ENCODE results near the gene AMZ1.

AMZ1 gene

DNA sequence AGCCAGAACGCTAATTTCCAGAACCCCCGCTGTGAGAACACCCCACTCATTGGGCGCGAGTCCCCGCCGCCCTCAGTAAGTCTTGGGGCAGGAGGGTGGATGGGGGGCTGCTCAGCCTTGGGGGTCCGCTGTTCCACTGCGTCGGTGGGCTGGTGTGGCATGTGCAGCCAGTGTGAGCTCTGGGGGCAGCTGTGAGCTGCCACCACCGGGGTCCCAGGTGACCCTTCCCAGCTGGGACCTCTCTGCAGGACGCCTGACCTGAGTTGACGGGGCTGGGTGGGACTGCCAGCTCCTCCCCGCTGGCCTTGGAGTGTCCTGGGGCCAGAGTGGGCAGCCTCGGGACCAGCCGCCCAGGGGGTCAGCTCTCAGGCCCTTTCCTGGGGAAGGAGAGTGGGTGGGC is 29.1 kb upstream of the AMZ1 start:
- no peak for FAIRE-seq
- no peak for TF ChIP-seq SPI1 (IDR thresholded peaks at IDR 0.05; ENCODE audit: low read depth, low read length)
- TF ChIP-seq PAX5 (IDR thresholded peaks at IDR 0.05; ENCODE audit: insufficient read depth, low read length, severe bottlenecking) = no peak
- TF ChIP-seq POU2F2 (IDR thresholded peaks at IDR 0.05; ENCODE audit: low read depth, low read length) = no peak
- TF ChIP-seq TAF1 (IDR thresholded peaks at IDR 0.05; ENCODE audit: low read depth, low read length) = no peak
- TF ChIP-seq POLR2AphosphoS5 (IDR thresholded peaks at IDR 0.05; ENCODE audit: low read depth, low read length) = no peak
- no peak for TF ChIP-seq POLR2A (IDR thresholded peaks at IDR 0.05; ENCODE audit: low read depth, low read length)
- no peak for DNase-seq (ENCODE audit: insufficient read length, low spot score)

- no peak for FAIRE-seq
- no peak for DNase-seq (ENCODE audit: insufficient read length, low spot score)
- TF ChIP-seq POU2F2 (IDR thresholded peaks at IDR 0.05; ENCODE audit: low read depth, low read length) = no peak
- TF ChIP-seq POLR2A (IDR thresholded peaks at IDR 0.05; ENCODE audit: low read depth, low read length) = no peak
- TF ChIP-seq POLR2AphosphoS5 (IDR thresholded peaks at IDR 0.05; ENCODE audit: low read depth, low read length) = no peak
Observed at GRCh38 chr7:2659556-2660358, 28.2 kb upstream of the AMZ1 start.

GRCh38 chr7:2660359-2661095 is 27.5 kb upstream of the AMZ1 start:
- no peak for DNase-seq (ENCODE audit: insufficient read length, low spot score)
- FAIRE-seq = no peak
- TF ChIP-seq TAF1 (IDR thresholded peaks at IDR 0.05; ENCODE audit: low read depth, low read length) = no peak
- no peak for TF ChIP-seq POLR2AphosphoS5 (IDR thresholded peaks at IDR 0.05; ENCODE audit: low read depth, low read length)
- no peak for TF ChIP-seq PAX5 (IDR thresholded peaks at IDR 0.05; ENCODE audit: insufficient read depth, low read length, severe bottlenecking)
- no peak for TF ChIP-seq POU2F2 (IDR thresholded peaks at IDR 0.05; ENCODE audit: low read depth, low read length)
- TF ChIP-seq SPI1 (IDR thresholded peaks at IDR 0.05; ENCODE audit: low read depth, low read length) = no peak
- TF ChIP-seq POLR2A (IDR thresholded peaks at IDR 0.05; ENCODE audit: low read depth, low read length) = no peak

DNA sequence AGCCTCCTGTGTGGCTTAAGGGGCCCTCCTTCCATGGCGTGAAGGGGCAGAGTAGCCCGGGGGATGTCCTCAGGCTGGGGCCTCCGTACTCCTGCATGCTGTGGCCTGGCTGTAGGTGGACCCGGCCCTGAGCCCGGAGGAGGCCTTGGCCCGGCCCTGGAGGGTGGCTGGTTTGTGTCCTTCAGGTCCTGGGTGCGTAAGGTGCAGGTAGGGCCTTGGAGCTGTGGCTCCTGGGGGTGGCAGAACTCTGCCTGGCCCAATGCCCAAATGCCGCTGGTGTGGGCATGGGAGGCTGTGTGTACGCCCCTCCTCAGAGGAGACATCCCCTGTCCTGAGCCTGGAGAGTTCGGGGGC is 26.9 kb upstream of the AMZ1 start:
- no peak for TF ChIP-seq TAF1 (IDR thresholded peaks at IDR 0.05; ENCODE audit: low read depth, low read length)
- TF ChIP-seq POU2F2 (IDR thresholded peaks at IDR 0.05; ENCODE audit: low read depth, low read length) = no peak
- TF ChIP-seq SPI1 (IDR thresholded peaks at IDR 0.05; ENCODE audit: low read depth, low read length) = no peak
- no peak for TF ChIP-seq POLR2AphosphoS5 (IDR thresholded peaks at IDR 0.05; ENCODE audit: low read depth, low read length)
- no peak for TF ChIP-seq PAX5 (IDR thresholded peaks at IDR 0.05; ENCODE audit: insufficient read depth, low read length, severe bottlenecking)
- TF ChIP-seq POLR2A (IDR thresholded peaks at IDR 0.05; ENCODE audit: low read depth, low read length) = no peak
- no peak for DNase-seq (ENCODE audit: insufficient read length, low spot score)
- FAIRE-seq = no peak

GRCh38 chr7:2661602-2662272 is 26.3 kb upstream of the AMZ1 start:
- TF ChIP-seq POLR2A (IDR thresholded peaks at IDR 0.05; ENCODE audit: low read depth, low read length) (no peak), POLR2AphosphoS5 (IDR thresholded peaks at IDR 0.05; ENCODE audit: low read depth, low read length) (no peak), POU2F2 (IDR thresholded peaks at IDR 0.05; ENCODE audit: low read depth, low read length) (no peak), SPI1 (IDR thresholded peaks at IDR 0.05; ENCODE audit: low read depth, low read length) (no peak), PAX5 (IDR thresholded peaks at IDR 0.05; ENCODE audit: insufficient read depth, low read length, severe bottlenecking) (no peak), TAF1 (IDR thresholded peaks at IDR 0.05; ENCODE audit: low read depth, low read length) (no peak)
- no peak for DNase-seq (ENCODE audit: insufficient read length, low spot score)
- FAIRE-seq = no peak

DNA sequence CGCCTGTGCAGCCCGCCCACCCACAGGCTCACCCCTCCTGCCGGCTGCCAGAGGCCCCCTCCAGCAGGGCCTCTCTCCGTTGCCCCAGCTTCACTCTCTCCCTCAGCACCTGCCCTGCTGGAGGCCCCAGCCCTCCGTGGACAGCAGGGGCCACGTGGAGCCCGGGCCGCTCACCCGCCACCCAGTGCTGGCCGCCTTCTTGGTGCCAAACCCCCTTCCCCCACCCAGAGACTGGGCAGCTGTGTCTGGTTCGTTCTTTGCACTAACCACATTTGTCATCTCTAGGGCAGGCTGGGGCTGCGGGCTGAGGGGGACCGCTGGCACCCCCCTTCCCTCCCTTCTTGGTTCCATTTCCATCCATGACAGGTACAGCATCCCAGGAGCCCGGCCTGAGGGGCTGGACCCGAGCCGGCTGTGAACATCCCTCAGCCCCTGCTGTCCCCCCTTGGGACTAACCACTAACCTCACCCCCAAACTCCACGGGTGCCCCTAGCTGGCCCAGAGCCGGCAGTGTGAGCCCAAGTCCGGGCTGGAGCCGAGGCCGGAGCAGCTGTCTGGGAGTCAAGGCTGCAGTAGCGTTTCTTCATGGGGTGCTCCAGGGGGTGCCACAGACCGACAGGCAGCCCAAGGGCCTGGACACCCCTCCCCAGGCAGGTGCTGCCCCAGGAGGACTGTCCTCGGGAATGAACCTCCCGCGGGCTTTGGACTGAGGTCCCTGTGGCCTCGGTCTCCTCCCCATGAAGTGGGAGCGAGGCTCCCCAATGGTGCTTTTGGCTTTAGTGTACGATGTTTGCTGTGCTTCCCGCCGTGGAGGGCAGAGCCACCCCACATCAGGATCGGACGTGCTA is 25.5 kb upstream of the AMZ1 start:
- no peak for FAIRE-seq
- no peak for TF ChIP-seq PAX5 (IDR thresholded peaks at IDR 0.05; ENCODE audit: insufficient read depth, low read length, severe bottlenecking)
- no peak for TF ChIP-seq POLR2A (IDR thresholded peaks at IDR 0.05; ENCODE audit: low read depth, low read length)
- no peak for TF ChIP-seq TAF1 (IDR thresholded peaks at IDR 0.05; ENCODE audit: low read depth, low read length)
- no peak for TF ChIP-seq SPI1 (IDR thresholded peaks at IDR 0.05; ENCODE audit: low read depth, low read length)
- TF ChIP-seq POLR2AphosphoS5 (IDR thresholded peaks at IDR 0.05; ENCODE audit: low read depth, low read length) = no peak
- no peak for TF ChIP-seq POU2F2 (IDR thresholded peaks at IDR 0.05; ENCODE audit: low read depth, low read length)
- DNase-seq (ENCODE audit: insufficient read length, low spot score) = no peak

DNA sequence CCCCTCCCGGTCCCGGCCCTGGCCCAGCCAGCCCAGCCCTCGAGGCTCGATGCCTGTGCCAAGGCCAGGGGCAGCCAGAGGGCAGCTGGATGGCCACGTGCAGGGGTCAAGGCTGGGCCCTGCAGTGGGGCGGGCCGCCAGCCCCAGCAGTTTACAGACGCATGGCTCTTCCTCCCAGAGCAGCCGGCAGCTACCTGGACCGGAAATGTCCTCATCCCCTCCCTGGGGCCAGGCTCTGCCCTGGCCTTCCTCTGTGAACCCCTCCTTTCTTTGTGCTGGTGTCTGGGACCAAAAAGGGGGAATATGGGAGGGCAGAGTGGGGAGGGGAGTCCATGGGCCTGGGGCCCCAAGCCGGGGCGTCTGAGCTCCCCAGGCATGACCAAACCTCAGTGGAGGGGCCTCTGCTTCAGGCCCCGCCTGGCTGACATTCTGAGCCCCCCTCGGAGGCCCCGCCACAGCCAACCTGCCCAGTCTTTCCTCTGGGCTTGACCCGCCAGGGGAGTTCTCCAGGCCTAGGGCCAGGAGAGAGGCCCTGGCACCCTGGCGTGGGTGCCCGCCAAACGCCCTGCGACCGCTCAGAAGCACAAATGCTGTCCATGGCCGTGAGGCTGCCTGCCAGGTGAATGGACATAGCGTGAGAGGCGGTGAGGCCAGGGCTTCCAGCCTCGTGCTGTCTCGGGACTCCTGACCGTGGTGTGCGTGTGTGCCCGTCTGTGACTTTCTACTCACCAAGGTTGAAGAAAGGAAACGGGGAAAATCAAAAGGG is 24.7 kb upstream of the AMZ1 start:
- DNase-seq (ENCODE audit: insufficient read length, low spot score) (no peak), FAIRE-seq (no peak)
- TF ChIP-seq SPI1 (IDR thresholded peaks at IDR 0.05; ENCODE audit: low read depth, low read length) (no peak), POLR2AphosphoS5 (IDR thresholded peaks at IDR 0.05; ENCODE audit: low read depth, low read length) (no peak), PAX5 (IDR thresholded peaks at IDR 0.05; ENCODE audit: insufficient read depth, low read length, severe bottlenecking) (no peak), POU2F2 (IDR thresholded peaks at IDR 0.05; ENCODE audit: low read depth, low read length) (no peak), POLR2A (IDR thresholded peaks at IDR 0.05; ENCODE audit: low read depth, low read length) (no peak), TAF1 (IDR thresholded peaks at IDR 0.05; ENCODE audit: low read depth, low read length) (no peak)

DNA sequence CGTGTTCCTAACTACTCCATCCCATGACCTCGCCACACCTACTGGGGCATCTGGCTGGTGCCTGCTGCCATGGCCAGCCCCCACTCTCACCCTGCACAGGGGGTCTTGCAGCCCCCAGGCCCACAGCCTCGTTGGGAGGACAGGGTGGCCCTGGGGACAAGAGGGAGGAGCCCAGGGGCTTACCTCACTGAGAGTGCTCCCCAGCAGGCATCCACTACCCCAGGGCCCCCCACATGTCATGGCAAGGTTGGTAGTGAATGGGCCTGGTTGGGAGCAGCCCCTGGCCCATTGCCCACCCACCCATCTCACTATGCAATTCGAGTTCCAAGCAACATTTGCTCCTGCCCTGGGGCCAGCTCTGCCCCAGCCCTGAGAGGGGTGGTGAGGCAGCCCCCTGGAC is 24.0 kb upstream of the AMZ1 start:
- DNase-seq (ENCODE audit: insufficient read length, low spot score) (no peak), FAIRE-seq (no peak)
- TF ChIP-seq POLR2AphosphoS5 (IDR thresholded peaks at IDR 0.05; ENCODE audit: low read depth, low read length) (no peak), TAF1 (IDR thresholded peaks at IDR 0.05; ENCODE audit: low read depth, low read length) (no peak), POU2F2 (IDR thresholded peaks at IDR 0.05; ENCODE audit: low read depth, low read length) (no peak), POLR2A (IDR thresholded peaks at IDR 0.05; ENCODE audit: low read depth, low read length) (no peak), SPI1 (IDR thresholded peaks at IDR 0.05; ENCODE audit: low read depth, low read length) (no peak), PAX5 (IDR thresholded peaks at IDR 0.05; ENCODE audit: insufficient read depth, low read length, severe bottlenecking) (no peak)

Measured in GM12891 (cell line).